Measurements from ENCODE around the gene SCN9A.
A peak's percentile ranks its signal among the peaks of the same experiment; 100 is the strongest.
"Not testable (repeated sequence)": the region's sequence is repeated elsewhere in the genome, so short reads cannot be mapped to it uniquely, and the experiment has no call there.

SCN9A gene

GRCh38 chr2:166373951-166374350 lies 1.8 kb downstream of the SCN9A start:
- peak; percentile 62 for DNase-seq

GRCh38 chr2:166373539-166373938 lies 2.2 kb downstream of the SCN9A start:
- no peak for DNase-seq

- peak; percentile 33 for DNase-seq
Measured at GRCh38 chr2:166373105-166373504, 2.6 kb downstream of the SCN9A start.

GRCh38 chr2:166372046-166372445 lies 3.7 kb downstream of the SCN9A start:
- no peak for DNase-seq

- DNase-seq = no peak
Measured at GRCh38 chr2:166365803-166366420, 9.8 kb downstream of the SCN9A start.

- DNase-seq = no peak
Measured at GRCh38 chr2:166365239-166365638, 10.5 kb downstream of the SCN9A start.

GRCh38 chr2:166364476-166365161 lies 11.1 kb downstream of the SCN9A start:
- DNase-seq = no peak

GRCh38 chr2:166361351-166362153 lies 14.2 kb downstream of the SCN9A start:
- no peak for DNase-seq

GRCh38 chr2:166360906-166361305 lies 14.8 kb downstream of the SCN9A start:
- DNase-seq = no peak

GRCh38 chr2:166360426-166360825 lies 15.3 kb downstream of the SCN9A start:
- no peak for DNase-seq

GRCh38 chr2:166357950-166358321 lies 17.8 kb downstream of the SCN9A start:
- not testable (repeated sequence) for DNase-seq

- DNase-seq = no peak
Measured at GRCh38 chr2:166357068-166357949, 18.4 kb downstream of the SCN9A start.

- no peak for DNase-seq
Measured at GRCh38 chr2:166351319-166351718, 24.4 kb downstream of the SCN9A start.

- DNase-seq = no peak
Measured at GRCh38 chr2:166350525-166350924, 25.2 kb downstream of the SCN9A start.

- DNase-seq = no peak
Measured at GRCh38 chr2:166344286-166345113, 31.2 kb downstream of the SCN9A start.

GRCh38 chr2:166343467-166343866 lies 32.3 kb downstream of the SCN9A start:
- peak; percentile 31 for DNase-seq

GRCh38 chr2:166341426-166341825 lies 34.3 kb downstream of the SCN9A start:
- no peak for DNase-seq

GRCh38 chr2:166338831-166339339 lies 36.9 kb downstream of the SCN9A start:
- DNase-seq = no peak

GRCh38 chr2:166337932-166338331 lies 37.8 kb downstream of the SCN9A start:
- DNase-seq = no peak

GRCh38 chr2:166335284-166335683 lies 40.5 kb downstream of the SCN9A start:
- DNase-seq = no peak

GRCh38 chr2:166334805-166335204 lies 40.9 kb downstream of the SCN9A start:
- peak; percentile 71 for DNase-seq

GRCh38 chr2:166333801-166334200 lies 41.9 kb downstream of the SCN9A start:
- DNase-seq = no peak
